ENCODE results near the gene PBX1.

PBX1 gene

GRCh38 chr1:164759979-164760469 lies 201.0 kb downstream of the PBX1 start:
- no peak for DNase-seq (ENCODE audit: low spot score)

- no peak for DNase-seq (ENCODE audit: low spot score)
Measured at GRCh38 chr1:164760569-164760968, 201.6 kb downstream of the PBX1 start.

GRCh38 chr1:164761009-164761408 lies 202.0 kb downstream of the PBX1 start:
- DNase-seq (ENCODE audit: low spot score): no peak

- no peak for DNase-seq (ENCODE audit: low spot score)
Measured at GRCh38 chr1:164763098-164763497, 204.1 kb downstream of the PBX1 start.

GRCh38 chr1:164764333-164764732 lies 205.3 kb downstream of the PBX1 start:
- no peak for DNase-seq (ENCODE audit: low spot score)

- DNase-seq (ENCODE audit: low spot score): no peak
Measured at GRCh38 chr1:164765557-164765956, 206.6 kb downstream of the PBX1 start.

GRCh38 chr1:164765992-164766720 lies 207.2 kb downstream of the PBX1 start:
- no peak for DNase-seq (ENCODE audit: low spot score)

- no peak for DNase-seq (ENCODE audit: low spot score)
Measured at GRCh38 chr1:164767752-164768402, 208.9 kb downstream of the PBX1 start.

GRCh38 chr1:164768619-164769018 lies 209.6 kb downstream of the PBX1 start:
- DNase-seq (ENCODE audit: low spot score): no peak

GRCh38 chr1:164769486-164770130 lies 210.6 kb downstream of the PBX1 start:
- DNase-seq (ENCODE audit: low spot score): no peak

- no peak for DNase-seq (ENCODE audit: low spot score)
Measured at GRCh38 chr1:164770131-164770529, 211.1 kb downstream of the PBX1 start.

GRCh38 chr1:164771041-164771618 lies 212.1 kb downstream of the PBX1 start:
- no peak for DNase-seq (ENCODE audit: low spot score)

GRCh38 chr1:164771619-164772361 lies 212.8 kb downstream of the PBX1 start:
- DNase-seq (ENCODE audit: low spot score): no peak

GRCh38 chr1:164772635-164773034 lies 213.7 kb downstream of the PBX1 start:
- no peak for DNase-seq (ENCODE audit: low spot score)

GRCh38 chr1:164773102-164773501 lies 214.1 kb downstream of the PBX1 start:
- no peak for DNase-seq (ENCODE audit: low spot score)

- no peak for DNase-seq (ENCODE audit: low spot score)
Measured at GRCh38 chr1:164774413-164774812, 215.4 kb downstream of the PBX1 start.

GRCh38 chr1:164774819-164775654 lies 216.1 kb downstream of the PBX1 start:
- DNase-seq (ENCODE audit: low spot score): no peak

- no peak for DNase-seq (ENCODE audit: low spot score)
Measured at GRCh38 chr1:164777518-164777917, 218.5 kb downstream of the PBX1 start.

- no peak for DNase-seq (ENCODE audit: low spot score)
Measured at GRCh38 chr1:164779376-164779775, 220.4 kb downstream of the PBX1 start.

- DNase-seq (ENCODE audit: low spot score): no peak
Measured at GRCh38 chr1:164780111-164780812, 221.3 kb downstream of the PBX1 start.
